Prostate gland (tissue), 2 donors: ENCODE measurements around the gene HOXD11. TPM values are rescaled to one million over a fixed set of nuclear protein-coding genes. Genes with fewer than 3 reads are reported as not detected.

ENCODE experiments used
- DNase-seq: peaks from one replicate; pipeline ENCODE4 v3.0.0-alpha.2; 2019; ENCODE audit warnings: low spot score
- H3K27ac ChIP-seq, 2 donors: fragments of 200-600 bp; sonication (generic); 2 replicates each; pipeline ENCODE4 v1.5.1; 2017 to 2019
- H3K27me3 ChIP-seq: fragments of 200-600 bp; sonication (generic); replicated peaks from 2 replicates; pipeline ENCODE4 v1.5.1; 2019; ENCODE audit not compliant: insufficient read depth
- H3K36me3 ChIP-seq, 2 donors: fragments of 200-600 bp; sonication (generic); 1 replicate in 1 of 2; 2 replicates in 1 of 2; pipeline versions ENCODE4 v1.5.1 to v1.8.1; 2017 to 2019
- H3K4me1 ChIP-seq: fragments of 200-600 bp; sonication (generic); replicated peaks from 2 replicates; pipeline ENCODE4 v1.5.1; 2019
- H3K4me3 ChIP-seq, 2 donors: fragments of 200-600 bp; sonication (generic); 2 replicates each; pipeline ENCODE4 v1.5.1; 2017 to 2019
- H3K9me3 ChIP-seq: fragments of 200-600 bp; sonication (generic); 2 replicates; pipeline ENCODE4 v1.5.1; 2017
- CTCF ChIP-seq, 4 experiments: fragments of 200-600 bp in 2 of 4; fragments of 450-650 bp in 2 of 4; sonication (generic) in 2 of 4; IDR thresholded peaks; 1 replicate in 3 of 4; 2 replicates in 1 of 4; pipeline ENCODE4 v1.5.1; 2016 to 2019; ENCODE audit warnings: antibody characterized with exemption in 4 of 4, mild to moderate bottlenecking in 2 of 4, moderate library complexity in 2 of 4
- POLR2A ChIP-seq: fragments of 450-650 bp; IDR thresholded peaks from one replicate; pipeline ENCODE4 v1.6.1; 2016; ENCODE audit warnings: antibody characterized with exemption, mild to moderate bottlenecking
- POLR2AphosphoS5 ChIP-seq: sonication (generic); formaldehyde crosslinking; IDR thresholded peaks from one replicate; pipeline ENCODE4 v1.6.1; 2017; ENCODE audit warnings: antibody characterized with exemption
- WGBS: methylation state at CpG from one replicate; pipeline ENCODE4 v1.1.5; 2018; 5-methylcytosine and 5-hydroxymethylcytosine counted together
- intact Hi-C: fragments of 100-400 bp; cut with DNase I; formaldehyde crosslinking; loops from one replicate; pipeline ENCODE4 v1.14.2; 2022
- total RNA-seq, 2 donors: library from RNA; depleted of rRNA; stranded (reverse); fragments of >200 nt; gene quantifications; one replicate each; pipeline ENCODE4 v1.1.0, GENCODE V29; 2016

Gene HOXD11
- total RNA-seq, 2 donors from 2014 or later: 8.0 to 14.9 TPM

DNA sequence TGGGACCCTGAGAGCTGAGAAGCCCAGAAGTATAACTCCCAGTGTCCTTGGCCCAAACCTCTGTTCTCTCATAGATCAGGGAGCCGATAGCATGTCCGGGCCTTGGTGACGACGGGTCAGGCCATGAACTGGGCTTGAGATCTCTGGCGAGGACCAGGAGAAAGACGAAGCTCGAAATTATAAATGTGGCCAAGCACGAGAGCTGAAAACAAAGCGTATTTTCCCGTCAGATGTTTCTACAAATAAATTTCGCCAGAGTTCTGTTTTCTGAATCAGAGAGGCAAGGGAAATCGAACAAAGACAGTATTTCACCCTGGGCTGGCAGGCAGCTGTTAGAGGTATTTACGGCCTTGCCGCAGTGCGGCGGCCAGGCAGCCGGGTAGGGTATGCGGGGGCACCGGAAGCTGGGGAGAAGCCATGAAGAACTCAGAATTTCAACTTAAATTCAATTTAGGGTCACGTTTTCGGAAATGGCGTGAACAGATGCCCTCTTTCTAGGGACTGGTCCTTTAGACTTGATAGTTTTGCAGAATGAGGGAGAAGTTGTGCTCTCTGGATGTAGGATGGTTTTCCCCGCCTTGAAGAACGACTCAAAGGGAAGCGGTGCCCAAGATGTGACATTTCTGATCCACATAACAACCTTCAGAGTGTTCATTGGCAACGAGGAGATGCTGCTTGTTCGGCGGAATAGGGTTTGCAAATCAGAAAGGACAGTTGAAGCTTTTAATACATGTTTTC, 32.0 kb downstream of the HOXD11 start:
- Histone ChIP-seq H3K9me3 (no peaks in the 10 kb centered on the region), H3K27me3 (no peaks in the 10 kb centered on the region), H3K4me3 (no peak overlapping the region), H3K27ac (no peak overlapping the region), H3K4me1 (no peaks in the 10 kb centered on the region), H3K36me3 (no peaks in the 10 kb centered on the region)
- WGBS: 62% methylated on average over 28 of the region's 28 CpGs
- DNase-seq: no peak
- TF ChIP-seq CTCF (IDR thresholded peaks at IDR 0.05) (no peak), POLR2AphosphoS5 (no peak), POLR2A (no peak)
- intact Hi-C loops: no loop called here

DNA sequence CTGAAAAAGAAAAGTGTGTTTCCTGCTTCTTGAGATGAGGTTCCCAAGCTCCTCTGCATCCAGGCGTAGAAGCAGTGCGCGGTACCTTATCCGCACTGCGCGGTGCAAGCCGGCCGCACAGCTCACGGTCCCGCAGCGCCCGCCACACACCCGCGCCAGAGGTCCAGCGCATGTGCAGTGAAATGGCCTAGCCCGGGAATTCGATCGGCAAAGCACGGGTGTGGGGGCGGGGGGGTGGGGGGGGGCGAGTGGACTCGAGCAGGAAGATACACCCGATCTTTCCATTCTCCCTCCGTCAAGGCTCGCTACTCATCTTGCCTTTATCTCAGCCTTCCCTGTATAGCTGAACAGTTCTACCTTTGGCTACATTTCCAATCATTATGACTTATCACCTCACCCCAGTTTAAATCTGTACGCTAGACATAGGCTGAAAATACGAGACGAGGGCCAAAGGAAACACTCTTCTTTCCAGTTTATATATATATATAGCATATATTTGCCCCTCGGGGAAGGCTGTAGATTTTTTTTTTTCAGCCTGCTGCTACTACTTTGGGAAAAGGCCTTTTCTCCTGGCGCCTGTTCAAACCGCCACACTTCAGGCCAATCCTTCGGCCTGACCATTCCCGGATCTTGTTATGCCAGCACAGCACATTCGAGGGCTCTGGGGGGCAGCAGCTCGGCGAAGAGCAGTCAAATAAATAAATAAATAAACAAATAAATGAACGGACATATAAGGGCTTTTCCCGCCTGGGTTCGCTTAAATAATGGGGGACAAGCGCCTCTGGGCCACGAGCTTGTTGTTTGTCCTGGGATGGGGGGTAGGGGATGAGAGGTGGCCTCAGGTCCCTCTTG, 32.8 kb downstream of the HOXD11 start:
- no peak for TF ChIP-seq POLR2A
- no peak for TF ChIP-seq POLR2AphosphoS5
- no peak for TF ChIP-seq CTCF (IDR thresholded peaks at IDR 0.05)
- Histone ChIP-seq H3K27me3 (no peaks in the 10 kb centered on the region), H3K4me1 (no peaks in the 10 kb centered on the region), H3K9me3 (no peaks in the 10 kb centered on the region), H3K36me3 (no peaks in the 10 kb centered on the region), H3K27ac (no peak overlapping the region), H3K4me3 (peak overlapping the region; percentile 27 to 35)
- DNase-seq: no peak
- WGBS: 36% methylated on average over 41 of the region's 41 CpGs
- intact Hi-C loops: loop anchor here (1.0 to 5.0 kb wide), 3 partner anchors 315 to 497 kb away; no protein-coding TSS in a partner anchor

GRCh38 chr2:176140513-176141317, 33.6 kb downstream of the HOXD11 start:
- peak; percentile 47 for DNase-seq
- Histone ChIP-seq H3K4me3 (peak overlapping the region; percentile 27 to 35), H3K27ac (no peak overlapping the region), H3K27me3 (no peaks in the 10 kb centered on the region), H3K9me3 (no peaks in the 10 kb centered on the region), H3K4me1 (no peaks in the 10 kb centered on the region), H3K36me3 (no peaks in the 10 kb centered on the region)
- TF ChIP-seq POLR2A: no peak
- peak; percentile 86 to 91 (median 89) for TF ChIP-seq CTCF (IDR thresholded peaks at IDR 0.05)
- TF ChIP-seq POLR2AphosphoS5: peak; percentile 41
- intact Hi-C loops: loop anchor here (1.0 to 5.0 kb wide), 3 partner anchors 315 to 497 kb away; no protein-coding TSS in a partner anchor
- 11% methylated on average over 47 of the region's 48 CpGs for WGBS

GRCh38 chr2:176142281-176142680, 35.2 kb downstream of the HOXD11 start:
- no peak overlapping the region for H3K4me3 ChIP-seq
- DNase-seq: no peak
- WGBS: 96% methylated on average over 2 of the region's 2 CpGs
- TF ChIP-seq POLR2AphosphoS5: no peak
- H3K9me3 ChIP-seq: no peaks in the 10 kb centered on the region
- no peaks in the 10 kb centered on the region for H3K27me3 ChIP-seq
- intact Hi-C loops: loop anchor here (5.0 kb wide), 1 partner anchor 495 kb away; no protein-coding TSS in a partner anchor
- no peaks in the 10 kb centered on the region for H3K4me1 ChIP-seq
- no peaks in the 10 kb centered on the region for H3K36me3 ChIP-seq
- H3K27ac ChIP-seq: no peak overlapping the region
